ENCODE data around the gene GET4. TPM values are rescaled to one million over a fixed set of nuclear protein-coding genes. Genes with fewer than 3 reads are reported as not detected.
A peak's percentile ranks its signal among the peaks of the same experiment; 100 is the strongest.

Gene GET4
- total and polyA plus RNA-seq, 10 of the 15 experiments (the other 5 are each of a cell fraction or from before 2014, with no cell fraction given), result 0.66 to 73.8 (median 34.0) TPM

GRCh38 chr7:876077-876971 is at the start of gene GET4 (continued):
- TF ChIP-seq, protein P1, sequence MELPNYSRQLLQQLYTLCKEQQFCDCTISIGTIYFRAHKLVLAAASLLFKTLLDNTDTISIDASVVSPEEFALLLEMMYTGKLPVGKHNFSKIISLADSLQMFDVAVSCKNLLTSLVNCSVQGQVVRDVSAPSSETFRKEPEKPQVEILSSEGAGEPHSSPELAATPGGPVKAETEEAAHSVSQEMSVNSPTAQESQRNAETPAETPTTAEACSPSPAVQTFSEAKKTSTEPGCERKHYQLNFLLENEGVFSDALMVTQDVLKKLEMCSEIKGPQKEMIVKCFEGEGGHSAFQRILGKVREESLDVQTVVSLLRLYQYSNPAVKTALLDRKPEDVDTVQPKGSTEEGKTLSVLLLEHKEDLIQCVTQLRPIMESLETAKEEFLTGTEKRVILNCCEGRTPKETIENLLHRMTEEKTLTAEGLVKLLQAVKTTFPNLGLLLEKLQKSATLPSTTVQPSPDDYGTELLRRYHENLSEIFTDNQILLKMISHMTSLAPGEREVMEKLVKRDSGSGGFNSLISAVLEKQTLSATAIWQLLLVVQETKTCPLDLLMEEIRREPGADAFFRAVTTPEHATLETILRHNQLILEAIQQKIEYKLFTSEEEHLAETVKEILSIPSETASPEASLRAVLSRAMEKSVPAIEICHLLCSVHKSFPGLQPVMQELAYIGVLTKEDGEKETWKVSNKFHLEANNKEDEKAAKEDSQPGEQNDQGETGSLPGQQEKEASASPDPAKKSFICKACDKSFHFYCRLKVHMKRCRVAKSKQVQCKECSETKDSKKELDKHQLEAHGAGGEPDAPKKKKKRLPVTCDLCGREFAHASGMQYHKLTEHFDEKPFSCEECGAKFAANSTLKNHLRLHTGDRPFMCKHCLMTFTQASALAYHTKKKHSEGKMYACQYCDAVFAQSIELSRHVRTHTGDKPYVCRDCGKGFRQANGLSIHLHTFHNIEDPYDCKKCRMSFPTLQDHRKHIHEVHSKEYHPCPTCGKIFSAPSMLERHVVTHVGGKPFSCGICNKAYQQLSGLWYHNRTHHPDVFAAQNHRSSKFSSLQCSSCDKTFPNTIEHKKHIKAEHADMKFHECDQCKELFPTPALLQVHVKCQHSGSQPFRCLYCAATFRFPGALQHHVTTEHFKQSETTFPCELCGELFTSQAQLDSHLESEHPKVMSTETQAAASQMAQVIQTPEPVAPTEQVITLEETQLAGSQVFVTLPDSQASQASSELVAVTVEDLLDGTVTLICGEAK (IDR thresholded peaks at IDR 0.05; ENCODE audit: borderline replicate concordance), result no peak
- TF ChIP-seq CEBPZ (IDR thresholded peaks at IDR 0.05; ENCODE audit: low read depth, low read length), result no peak
- no peak for TF ChIP-seq STAT3 (IDR thresholded peaks at IDR 0.05; ENCODE audit: low read depth, low read length)
- no peak for TF ChIP-seq BRCA1 (IDR thresholded peaks at IDR 0.05; ENCODE audit: low read depth, low read length)
- TF ChIP-seq JUND (IDR thresholded peaks at IDR 0.05; ENCODE audit: low read depth, low read length), result no peak
- TF ChIP-seq ZZZ3 (IDR thresholded peaks at IDR 0.05; ENCODE audit: control insufficient read depth, insufficient read length, low read depth), result no peak
- no peak for TF ChIP-seq PAX8 (IDR thresholded peaks at IDR 0.05)
- TF ChIP-seq NR2C1 (IDR thresholded peaks at IDR 0.05), result peak; percentile 38
- TF ChIP-seq HSF1 (IDR thresholded peaks at IDR 0.05; ENCODE audit: low read depth, low read length), result no peak
- no peak for TF ChIP-seq PKNOX1 (IDR thresholded peaks at IDR 0.05)
- TF ChIP-seq ZBTB33 (IDR thresholded peaks at IDR 0.05), result no peak; the same call in 1 of the 2 replicates
- no peak for TF ChIP-seq CBX3 (IDR thresholded peaks at IDR 0.05; ENCODE audit: borderline replicate concordance, low read depth)
- TF ChIP-seq SIN3A (IDR thresholded peaks at IDR 0.05; ENCODE audit: low read depth, low read length), result no peak; the same call in 1 of the 2 replicates
- TF ChIP-seq MLLT1 (IDR thresholded peaks at IDR 0.05), result peak; percentile 6; the same call in 1 of the 2 replicates
